SK-N-SH treated with all-trans-retinoic acid at 6 μM for 48 hours (cell line): ENCODE measurements around the gene SDE2.
A peak's percentile ranks its signal among the peaks of the same experiment; 100 is the strongest.

Source experiments
- ATAC-seq: fragments of 200-7000 bp; cut with Tn5 transposase; 3 replicates; pipeline ENCODE4 v1.9.1; 2020; ENCODE audit warnings: mild to moderate bottlenecking, moderate library complexity
- ARNTL ChIP-seq: fragments of 450-650 bp; formaldehyde crosslinking; IDR thresholded peaks from 2 replicates; pipeline ENCODE4 v1.5.0; 2020; ENCODE audit warnings: low read depth, mild to moderate bottlenecking, moderate library complexity, borderline replicate concordance
- BACH2 ChIP-seq: fragments of 250-450 bp; sonication (Bioruptor Pico); IDR thresholded peaks from 2 replicates; pipeline ENCODE4 v1.9.0; 2021; ENCODE audit warnings: mild to moderate bottlenecking, borderline replicate concordance
- CSDC2 ChIP-seq: fragments of 250-450 bp; sonication (Bioruptor Pico); IDR thresholded peaks from 2 replicates; pipeline ENCODE4 v1.5.0; 2020; ENCODE audit warnings: mild to moderate bottlenecking, moderate library complexity
- ESRRG ChIP-seq: fragments of 250-450 bp; sonication (Bioruptor Pico); IDR thresholded peaks from 2 replicates; pipeline ENCODE4 v1.6.1; 2021; ENCODE audit warnings: mild to moderate bottlenecking
- GLIS3 ChIP-seq: fragments of 250-450 bp; sonication (Bioruptor Pico); IDR thresholded peaks from 2 replicates; pipeline ENCODE4 v1.5.0; 2020; ENCODE audit warnings: mild to moderate bottlenecking, moderate library complexity
- ISL1 ChIP-seq: fragments of 250-450 bp; sonication (Bioruptor Pico); IDR thresholded peaks from 2 replicates; pipeline ENCODE4 v2.1.2; 2022; ENCODE audit warnings: mild to moderate bottlenecking, moderate library complexity
- OSR1 ChIP-seq: fragments of 250-450 bp; sonication (Bioruptor Pico); IDR thresholded peaks from 2 replicates; pipeline ENCODE4 v1.8.0; 2022; ENCODE audit warnings: moderate library complexity, mild to moderate bottlenecking, inconsistent platforms
- PPARA ChIP-seq: fragments of 250-450 bp; sonication (Bioruptor Pico); IDR thresholded peaks from 2 replicates; pipeline ENCODE4 v1.5.0; 2020; ENCODE audit warnings: mild to moderate bottlenecking, borderline replicate concordance
- RARB ChIP-seq: fragments of 250-450 bp; sonication (Bioruptor Pico); IDR thresholded peaks from 2 replicates; pipeline ENCODE4 v1.8.0; 2021; ENCODE audit warnings: mild to moderate bottlenecking, moderate library complexity
- SNAI2 ChIP-seq: fragments of 250-450 bp; sonication (Bioruptor Pico); IDR thresholded peaks from 2 replicates; pipeline ENCODE4 v1.5.0; 2020; ENCODE audit warnings: mild to moderate bottlenecking, moderate library complexity
- TCF4 ChIP-seq: fragments of 250-450 bp; sonication (Bioruptor Pico); IDR thresholded peaks from 2 replicates; pipeline ENCODE4 v1.8.0; 2021; ENCODE audit warnings: mild to moderate bottlenecking, moderate library complexity, borderline replicate concordance
- TOX ChIP-seq: fragments of 250-450 bp; sonication (Bioruptor Pico); IDR thresholded peaks from 2 replicates; pipeline ENCODE4 v1.8.0; 2021; ENCODE audit warnings: mild to moderate bottlenecking, moderate library complexity, borderline replicate concordance
- ZC3H10 ChIP-seq: fragments of 250-450 bp; sonication (Bioruptor Pico); IDR thresholded peaks from 2 replicates; pipeline ENCODE4 v1.5.1; 2021; ENCODE audit warnings: mild to moderate bottlenecking, moderate library complexity
- ZFP3 ChIP-seq: fragments of 250-450 bp; sonication (Bioruptor Pico); IDR thresholded peaks from 2 replicates; pipeline ENCODE4 v1.5.0; 2020; ENCODE audit warnings: mild to moderate bottlenecking, moderate library complexity
- ZFP30 ChIP-seq: fragments of 450-650 bp; formaldehyde crosslinking; IDR thresholded peaks from 2 replicates; pipeline ENCODE4 v1.5.0; 2022; ENCODE audit warnings: mild to moderate bottlenecking, moderate library complexity
- ZNF70 ChIP-seq: fragments of 450-650 bp; formaldehyde crosslinking; IDR thresholded peaks from 2 replicates; pipeline ENCODE4 v1.5.0; 2020; ENCODE audit warnings: mild to moderate bottlenecking, moderate library complexity
- ZNF8 ChIP-seq: fragments of 450-650 bp; formaldehyde crosslinking; IDR thresholded peaks from 2 replicates; pipeline ENCODE4 v1.5.0; 2020; ENCODE audit warnings: mild to moderate bottlenecking, moderate library complexity
- TF ChIP-seq, protein P1 (sequence below): fragments of 250-450 bp; sonication (Bioruptor Pico); IDR thresholded peaks from 2 replicates; pipeline ENCODE4 v1.8.0; 2020; ENCODE audit warnings: mild to moderate bottlenecking, moderate library complexity, borderline replicate concordance
- TF ChIP-seq, protein P2 (sequence below): fragments of 250-450 bp; sonication (Bioruptor Pico); IDR thresholded peaks from 2 replicates; pipeline ENCODE4 v1.5.0; 2020; ENCODE audit warnings: mild to moderate bottlenecking, moderate library complexity
- TF ChIP-seq, protein P3 (sequence below): fragments of 250-450 bp; sonication (Bioruptor Pico); IDR thresholded peaks from 2 replicates; pipeline ENCODE4 v1.8.0; 2021; ENCODE audit warnings: low read depth, mild to moderate bottlenecking, moderate library complexity, borderline replicate concordance
- TF ChIP-seq, protein P4 (sequence below): fragments of 250-450 bp; sonication (Bioruptor Pico); IDR thresholded peaks from 2 replicates; pipeline ENCODE4 v1.5.1; 2021; ENCODE audit warnings: mild to moderate bottlenecking, moderate library complexity

The SDE2 gene

GRCh38 chr1:226034482-226034881, 35.3 kb upstream of the SDE2 start:
- ATAC-seq: peak; percentile 40
- TF ChIP-seq ZNF70 (CRISPR knock-in tag): no peak
- TF ChIP-seq, all 23 proteins: peak for 0

GRCh38 chr1:226033991-226034390, 34.8 kb upstream of the SDE2 start:
- TF ChIP-seq CSDC2 (CRISPR knock-in tag): no peak
- TF ChIP-seq SNAI2 (CRISPR knock-in tag): no peak
- TF ChIP-seq ARNTL (CRISPR knock-in tag): no peak
- TF ChIP-seq ZFP30 (CRISPR knock-in tag): no peak
- TF ChIP-seq, protein P1, sequence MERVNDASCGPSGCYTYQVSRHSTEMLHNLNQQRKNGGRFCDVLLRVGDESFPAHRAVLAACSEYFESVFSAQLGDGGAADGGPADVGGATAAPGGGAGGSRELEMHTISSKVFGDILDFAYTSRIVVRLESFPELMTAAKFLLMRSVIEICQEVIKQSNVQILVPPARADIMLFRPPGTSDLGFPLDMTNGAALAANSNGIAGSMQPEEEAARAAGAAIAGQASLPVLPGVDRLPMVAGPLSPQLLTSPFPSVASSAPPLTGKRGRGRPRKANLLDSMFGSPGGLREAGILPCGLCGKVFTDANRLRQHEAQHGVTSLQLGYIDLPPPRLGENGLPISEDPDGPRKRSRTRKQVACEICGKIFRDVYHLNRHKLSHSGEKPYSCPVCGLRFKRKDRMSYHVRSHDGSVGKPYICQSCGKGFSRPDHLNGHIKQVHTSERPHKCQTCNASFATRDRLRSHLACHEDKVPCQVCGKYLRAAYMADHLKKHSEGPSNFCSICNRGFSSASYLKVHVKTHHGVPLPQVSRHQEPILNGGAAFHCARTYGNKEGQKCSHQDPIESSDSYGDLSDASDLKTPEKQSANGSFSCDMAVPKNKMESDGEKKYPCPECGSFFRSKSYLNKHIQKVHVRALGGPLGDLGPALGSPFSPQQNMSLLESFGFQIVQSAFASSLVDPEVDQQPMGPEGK (CRISPR knock-in tag): no peak
- TF ChIP-seq GLIS3 (CRISPR knock-in tag): no peak
- no peak for TF ChIP-seq PPARA
- no peak for ATAC-seq

- no peak for ATAC-seq
Observed at GRCh38 chr1:226033582-226033981, 34.4 kb upstream of the SDE2 start.

GRCh38 chr1:226029568-226030225, 30.6 kb upstream of the SDE2 start:
- no peak for ATAC-seq
- TF ChIP-seq OSR1 (CRISPR knock-in tag): no peak
- TF ChIP-seq ISL1 (CRISPR knock-in tag): no peak
- TF ChIP-seq, protein P2, sequence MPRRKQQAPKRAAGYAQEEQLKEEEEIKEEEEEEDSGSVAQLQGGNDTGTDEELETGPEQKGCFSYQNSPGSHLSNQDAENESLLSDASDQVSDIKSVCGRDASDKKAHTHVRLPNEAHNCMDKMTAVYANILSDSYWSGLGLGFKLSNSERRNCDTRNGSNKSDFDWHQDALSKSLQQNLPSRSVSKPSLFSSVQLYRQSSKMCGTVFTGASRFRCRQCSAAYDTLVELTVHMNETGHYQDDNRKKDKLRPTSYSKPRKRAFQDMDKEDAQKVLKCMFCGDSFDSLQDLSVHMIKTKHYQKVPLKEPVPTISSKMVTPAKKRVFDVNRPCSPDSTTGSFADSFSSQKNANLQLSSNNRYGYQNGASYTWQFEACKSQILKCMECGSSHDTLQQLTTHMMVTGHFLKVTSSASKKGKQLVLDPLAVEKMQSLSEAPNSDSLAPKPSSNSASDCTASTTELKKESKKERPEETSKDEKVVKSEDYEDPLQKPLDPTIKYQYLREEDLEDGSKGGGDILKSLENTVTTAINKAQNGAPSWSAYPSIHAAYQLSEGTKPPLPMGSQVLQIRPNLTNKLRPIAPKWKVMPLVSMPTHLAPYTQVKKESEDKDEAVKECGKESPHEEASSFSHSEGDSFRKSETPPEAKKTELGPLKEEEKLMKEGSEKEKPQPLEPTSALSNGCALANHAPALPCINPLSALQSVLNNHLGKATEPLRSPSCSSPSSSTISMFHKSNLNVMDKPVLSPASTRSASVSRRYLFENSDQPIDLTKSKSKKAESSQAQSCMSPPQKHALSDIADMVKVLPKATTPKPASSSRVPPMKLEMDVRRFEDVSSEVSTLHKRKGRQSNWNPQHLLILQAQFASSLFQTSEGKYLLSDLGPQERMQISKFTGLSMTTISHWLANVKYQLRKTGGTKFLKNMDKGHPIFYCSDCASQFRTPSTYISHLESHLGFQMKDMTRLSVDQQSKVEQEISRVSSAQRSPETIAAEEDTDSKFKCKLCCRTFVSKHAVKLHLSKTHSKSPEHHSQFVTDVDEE: no peak
- TF ChIP-seq ZNF70 (CRISPR knock-in tag): no peak
- TF ChIP-seq ZC3H10 (CRISPR knock-in tag): no peak
- TF ChIP-seq, protein P3, sequence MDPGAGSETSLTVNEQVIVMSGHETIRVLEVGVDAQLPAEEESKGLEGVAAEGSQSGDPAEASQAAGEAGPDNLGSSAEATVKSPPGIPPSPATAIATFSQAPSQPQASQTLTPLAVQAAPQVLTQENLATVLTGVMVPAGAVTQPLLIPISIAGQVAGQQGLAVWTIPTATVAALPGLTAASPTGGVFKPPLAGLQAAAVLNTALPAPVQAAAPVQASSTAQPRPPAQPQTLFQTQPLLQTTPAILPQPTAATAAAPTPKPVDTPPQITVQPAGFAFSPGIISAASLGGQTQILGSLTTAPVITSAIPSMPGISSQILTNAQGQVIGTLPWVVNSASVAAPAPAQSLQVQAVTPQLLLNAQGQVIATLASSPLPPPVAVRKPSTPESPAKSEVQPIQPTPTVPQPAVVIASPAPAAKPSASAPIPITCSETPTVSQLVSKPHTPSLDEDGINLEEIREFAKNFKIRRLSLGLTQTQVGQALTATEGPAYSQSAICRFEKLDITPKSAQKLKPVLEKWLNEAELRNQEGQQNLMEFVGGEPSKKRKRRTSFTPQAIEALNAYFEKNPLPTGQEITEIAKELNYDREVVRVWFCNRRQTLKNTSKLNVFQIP (CRISPR knock-in tag): no peak
- no peak for TF ChIP-seq PPARA
- TF ChIP-seq ZFP30 (CRISPR knock-in tag): no peak
- no peak for TF ChIP-seq TCF4 (CRISPR knock-in tag)
- TF ChIP-seq, all 23 proteins: peak for 0

More at GRCh38 chr1:226033582-226033981, 34.4 kb upstream of the SDE2 start:
- TF ChIP-seq GLIS3 (CRISPR knock-in tag) (no peak), ZC3H10 (CRISPR knock-in tag) (no peak), ZFP30 (CRISPR knock-in tag) (no peak)

- no peak for ATAC-seq
- TF ChIP-seq, protein P2: no peak
- TF ChIP-seq ZC3H10 (CRISPR knock-in tag): no peak
- TF ChIP-seq, protein P4, sequence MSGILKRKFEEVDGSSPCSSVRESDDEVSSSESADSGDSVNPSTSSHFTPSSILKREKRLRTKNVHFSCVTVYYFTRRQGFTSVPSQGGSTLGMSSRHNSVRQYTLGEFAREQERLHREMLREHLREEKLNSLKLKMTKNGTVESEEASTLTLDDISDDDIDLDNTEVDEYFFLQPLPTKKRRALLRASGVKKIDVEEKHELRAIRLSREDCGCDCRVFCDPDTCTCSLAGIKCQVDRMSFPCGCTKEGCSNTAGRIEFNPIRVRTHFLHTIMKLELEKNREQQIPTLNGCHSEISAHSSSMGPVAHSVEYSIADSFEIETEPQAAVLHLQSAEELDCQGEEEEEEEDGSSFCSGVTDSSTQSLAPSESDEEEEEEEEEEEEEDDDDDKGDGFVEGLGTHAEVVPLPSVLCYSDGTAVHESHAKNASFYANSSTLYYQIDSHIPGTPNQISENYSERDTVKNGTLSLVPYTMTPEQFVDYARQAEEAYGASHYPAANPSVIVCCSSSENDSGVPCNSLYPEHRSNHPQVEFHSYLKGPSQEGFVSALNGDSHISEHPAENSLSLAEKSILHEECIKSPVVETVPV (CRISPR knock-in tag): no peak
- no peak for TF ChIP-seq SNAI2 (CRISPR knock-in tag)
- TF ChIP-seq ESRRG (CRISPR knock-in tag): no peak
- TF ChIP-seq ZNF8: no peak
- TF ChIP-seq, protein P3 (CRISPR knock-in tag): no peak
- TF ChIP-seq ZFP3 (CRISPR knock-in tag): no peak
- no peak for TF ChIP-seq RARB (CRISPR knock-in tag)
- TF ChIP-seq GLIS3 (CRISPR knock-in tag): no peak
- no peak for TF ChIP-seq TOX (CRISPR knock-in tag)
- no peak for TF ChIP-seq TCF4 (CRISPR knock-in tag)
- TF ChIP-seq BACH2 (CRISPR knock-in tag): no peak
- no peak for TF ChIP-seq OSR1 (CRISPR knock-in tag)
- no peak for TF ChIP-seq ZFP30 (CRISPR knock-in tag)
- TF ChIP-seq ISL1 (CRISPR knock-in tag): no peak
Observed at GRCh38 chr1:226029093-226029496, 30.0 kb upstream of the SDE2 start.
